Amygdala (tissue), 56 donors: ENCODE results near the gene KIRREL3.

Experiments
- DNase-seq, 56 donors: peaks; one replicate each; lab custom pipeline; 2025; lab: John Stamatoyannopoulos, UW

Gene KIRREL3

DNA sequence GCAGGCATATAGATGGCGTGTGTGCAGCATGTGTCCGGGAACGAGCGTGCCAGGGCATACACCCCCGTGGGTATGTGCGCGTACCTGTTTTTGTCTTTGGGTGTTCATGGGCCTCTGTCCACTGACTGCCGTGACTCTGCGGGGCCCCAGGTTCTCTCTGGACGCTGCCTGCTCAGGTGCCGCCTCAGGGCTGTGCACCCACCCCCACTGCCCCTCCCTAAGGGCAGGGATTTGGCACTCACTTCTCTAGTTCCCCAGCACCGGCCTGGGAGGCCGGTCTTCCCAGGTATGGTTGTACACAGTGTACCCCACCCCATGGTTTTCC lies 533.6 kb downstream of the KIRREL3 start:
- DNase-seq: no peak

DNA sequence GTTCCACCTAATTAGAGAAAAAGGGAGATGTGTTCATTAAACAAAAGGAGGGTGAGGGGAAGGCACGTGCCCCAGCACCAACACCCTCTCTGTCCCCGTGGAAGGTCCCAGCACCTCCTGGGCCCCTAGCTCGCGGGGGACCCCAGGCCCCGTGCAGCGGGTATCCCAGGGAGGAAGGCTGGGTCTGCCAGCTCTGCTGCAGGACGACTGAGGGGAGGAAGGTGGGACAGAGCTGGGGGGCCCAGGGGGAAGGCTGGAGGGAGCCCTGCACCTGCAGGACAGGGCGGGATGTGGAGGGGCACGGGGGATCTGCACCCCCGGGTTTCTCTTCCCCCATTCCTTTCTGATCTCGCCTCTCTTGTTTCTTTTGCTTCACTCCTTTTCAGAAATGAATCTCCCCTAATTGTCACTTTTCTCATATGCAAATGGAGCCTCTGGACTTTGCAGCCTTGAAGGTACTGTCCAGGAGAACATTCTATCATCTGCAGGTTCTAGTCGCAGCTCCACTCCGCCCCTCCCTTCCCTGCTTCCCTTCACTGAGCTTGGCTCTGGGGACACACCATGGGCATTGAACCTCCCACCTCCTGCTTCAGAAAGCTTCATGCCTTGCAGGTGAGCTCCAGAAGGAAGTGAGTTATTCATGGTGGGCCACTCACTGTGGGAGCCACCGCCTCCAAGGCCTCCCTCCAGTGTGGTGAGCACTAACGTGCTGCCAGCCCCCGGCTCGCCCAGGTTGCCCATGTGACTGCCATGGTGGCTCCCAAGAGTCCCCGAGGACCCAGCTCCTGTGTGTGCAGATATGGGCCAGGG lies 534.1 kb downstream of the KIRREL3 start:
- no peak for DNase-seq

DNA sequence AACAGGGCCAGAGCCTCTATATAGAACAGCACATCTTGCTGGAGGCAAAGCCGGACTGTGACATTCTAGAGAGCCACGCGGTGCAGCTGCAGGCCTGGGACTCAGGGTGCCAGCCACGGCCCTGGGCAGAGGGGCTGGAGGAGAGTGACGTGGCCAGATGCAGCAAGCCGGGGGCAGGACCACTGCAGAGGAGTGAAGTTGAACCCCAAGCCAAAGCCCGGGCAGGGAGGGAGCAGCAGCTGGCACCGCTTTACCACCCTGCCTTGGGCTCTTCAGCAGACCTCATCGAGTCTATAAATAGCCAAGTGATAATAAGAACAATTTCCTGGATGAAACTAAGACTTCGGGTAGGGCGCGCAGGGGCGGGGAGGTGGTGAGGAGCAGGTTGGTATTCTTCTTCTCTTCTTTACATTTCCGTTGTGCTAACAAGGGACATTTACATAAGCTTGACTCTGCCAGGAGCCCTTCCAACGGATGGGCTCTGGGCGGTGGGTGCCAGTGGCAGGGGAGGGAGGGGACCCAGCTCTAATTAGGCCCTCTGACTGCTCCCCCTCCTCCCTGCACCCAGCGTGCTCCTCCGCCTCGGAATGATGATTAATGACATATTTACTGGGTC lies 534.9 kb downstream of the KIRREL3 start:
- DNase-seq: peak in 9 of 56 donors; percentile 20 to 61 (median 34)

DNA sequence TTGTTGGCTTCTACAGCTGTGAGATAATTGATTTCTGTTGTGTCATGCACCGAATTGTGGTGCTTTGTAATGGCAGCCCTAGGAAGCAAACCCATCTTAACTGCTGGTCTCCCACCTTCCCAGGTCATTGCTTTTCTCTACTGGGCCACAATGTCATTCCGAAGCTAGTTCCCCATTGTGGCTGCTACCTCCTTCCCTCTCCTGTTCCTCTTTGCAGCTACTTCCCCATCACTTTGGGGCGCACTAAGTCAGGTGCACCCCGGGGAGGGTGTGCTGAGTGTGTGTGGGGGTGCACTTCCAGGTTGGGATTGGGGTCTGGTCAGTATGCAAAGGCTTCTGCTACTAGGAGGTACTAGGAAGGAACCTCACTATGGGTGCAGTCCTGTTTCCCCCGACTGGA lies 535.8 kb downstream of the KIRREL3 start:
- DNase-seq: peak in 1 of 56 donors; percentile 20

DNA sequence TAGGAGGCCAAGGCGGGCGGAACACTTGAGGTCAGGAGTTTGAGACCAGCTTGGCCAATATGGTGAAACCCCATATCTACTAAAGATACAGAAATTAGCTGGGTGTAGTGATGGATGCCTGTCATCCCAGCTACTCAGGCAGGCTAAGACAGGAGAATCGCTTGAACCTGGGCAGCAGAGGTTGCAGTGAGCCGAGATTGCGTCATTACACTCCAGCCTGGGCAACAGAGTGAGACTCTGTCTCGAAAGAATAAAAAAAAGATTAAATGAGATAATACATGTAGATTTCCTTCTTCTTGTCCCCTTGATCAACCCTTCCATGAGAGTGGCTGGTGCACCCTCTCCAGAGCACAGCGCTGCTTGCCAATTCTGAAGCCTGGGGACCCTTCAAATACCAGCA lies 538.1 kb downstream of the KIRREL3 start:
- DNase-seq: no peak

DNA sequence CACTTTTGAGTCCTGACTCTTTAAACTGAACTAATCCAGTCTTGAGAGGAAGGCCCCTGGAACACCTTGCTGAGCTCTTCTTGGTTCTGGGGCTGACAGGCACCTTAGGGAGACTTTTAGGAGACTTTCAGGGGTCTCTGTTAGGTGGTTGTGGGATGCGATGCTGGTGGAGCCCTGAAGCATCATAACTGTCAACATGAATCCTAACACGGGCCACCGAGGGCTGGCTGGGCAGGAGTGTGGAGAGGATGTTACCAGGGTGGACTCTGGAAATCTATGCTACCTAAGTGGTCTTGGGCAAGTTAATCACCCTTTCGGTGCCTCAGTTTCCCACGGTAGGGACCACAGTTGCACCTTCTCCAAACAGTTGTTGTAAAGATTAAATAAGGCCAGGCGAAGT lies 538.6 kb downstream of the KIRREL3 start:
- DNase-seq: no peak

DNA sequence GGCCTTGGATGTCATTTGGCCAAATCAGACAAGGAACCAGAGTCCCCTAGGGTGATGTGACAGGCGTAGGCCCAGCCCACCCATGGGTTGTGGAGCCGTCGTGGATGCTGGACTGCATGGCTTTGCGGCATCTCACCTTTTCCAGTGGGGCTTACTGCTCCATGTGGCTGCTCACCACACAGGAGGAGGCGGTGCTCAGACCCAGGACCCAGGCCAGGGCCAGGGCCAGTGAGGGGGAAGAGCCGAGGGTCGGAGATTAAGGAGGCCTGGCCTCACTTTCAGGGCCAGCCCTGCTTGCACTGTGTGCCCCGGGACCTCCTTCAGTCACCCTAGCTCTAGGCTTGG lies 539.5 kb downstream of the KIRREL3 start:
- DNase-seq: no peak

DNA sequence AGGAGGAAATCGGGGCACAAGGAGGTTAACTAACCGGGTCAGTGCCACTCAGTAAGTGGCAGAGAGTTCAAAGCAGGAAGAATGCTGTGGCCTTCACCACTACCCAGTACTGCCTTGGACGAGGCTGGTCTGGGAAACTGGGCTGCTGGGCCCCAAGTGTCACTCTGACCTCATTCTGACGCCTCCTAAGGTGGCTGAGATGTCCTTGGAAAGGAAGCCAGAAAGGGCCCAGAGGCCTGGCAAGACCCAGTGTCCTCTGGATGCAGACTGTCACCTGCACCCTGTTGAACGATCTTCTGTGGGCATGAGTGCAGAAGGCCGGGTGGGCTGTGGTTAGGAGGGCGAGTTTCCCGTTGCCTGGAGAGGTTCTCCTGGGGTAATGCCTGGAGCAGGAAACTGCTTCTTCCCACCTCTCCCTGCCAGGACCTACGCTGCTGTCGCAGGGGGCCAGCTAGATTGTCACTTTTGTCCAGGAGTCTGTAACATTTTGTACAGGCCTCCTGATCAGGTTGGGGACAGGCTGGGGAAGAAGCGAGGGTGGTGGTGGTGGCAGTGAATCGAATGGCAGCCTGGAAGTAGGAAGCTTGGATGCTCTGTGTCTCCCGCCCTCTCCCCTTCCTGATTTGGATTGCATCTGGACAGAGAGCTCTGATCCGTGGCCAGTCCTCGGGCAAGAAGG lies 540.0 kb downstream of the KIRREL3 start:
- DNase-seq: no peak

DNA sequence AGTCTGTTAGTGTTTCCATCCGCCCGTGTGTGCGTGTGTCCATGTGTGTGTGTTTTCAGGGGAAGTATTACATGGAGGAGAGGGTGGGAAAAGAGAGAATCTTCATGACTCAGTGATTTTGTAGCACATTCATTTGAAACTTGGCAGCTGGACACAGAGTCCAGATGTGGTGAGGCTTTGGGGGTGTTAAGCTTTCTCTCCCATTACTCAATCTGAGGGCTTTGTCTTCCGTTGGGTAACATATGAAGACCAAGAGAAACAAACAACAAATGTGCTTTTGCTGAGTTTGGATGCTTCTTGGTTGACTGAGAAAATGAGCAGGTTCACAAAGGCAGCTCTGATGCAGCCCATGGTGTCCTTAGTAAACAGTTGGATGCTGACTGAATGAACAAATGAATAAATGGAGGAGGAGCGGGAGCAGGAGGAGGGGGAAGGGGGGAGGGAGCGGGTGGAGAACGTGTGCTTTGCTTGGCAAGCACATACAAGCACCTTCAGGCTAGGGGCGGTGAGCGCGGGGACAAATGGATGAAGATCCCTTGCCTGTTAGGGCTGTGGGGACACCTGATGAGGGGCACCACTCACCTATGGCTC lies 540.8 kb downstream of the KIRREL3 start:
- DNase-seq: peak in 19 of 56 donors; percentile 18 to 73 (median 36)

DNA sequence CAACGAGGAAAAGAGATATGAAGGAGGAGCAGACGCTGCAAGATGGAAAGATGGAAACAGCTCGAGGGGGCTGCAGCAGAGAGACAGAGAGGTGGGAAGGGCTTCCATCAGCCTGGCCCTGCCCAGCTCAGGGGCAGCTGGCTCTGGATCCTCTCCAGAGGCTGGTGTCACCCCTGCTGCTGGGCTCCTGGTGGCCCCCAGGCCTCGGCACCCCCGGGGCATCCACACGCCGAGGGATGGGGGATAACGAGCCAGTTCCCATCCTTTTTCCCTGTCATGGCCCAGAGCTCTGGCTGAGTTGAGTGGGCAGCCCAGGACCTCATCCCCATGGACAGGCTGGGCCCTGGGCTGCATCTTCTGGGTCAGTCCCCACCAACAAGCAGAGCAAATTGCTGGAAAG lies 542.8 kb downstream of the KIRREL3 start:
- no peak for DNase-seq

DNA sequence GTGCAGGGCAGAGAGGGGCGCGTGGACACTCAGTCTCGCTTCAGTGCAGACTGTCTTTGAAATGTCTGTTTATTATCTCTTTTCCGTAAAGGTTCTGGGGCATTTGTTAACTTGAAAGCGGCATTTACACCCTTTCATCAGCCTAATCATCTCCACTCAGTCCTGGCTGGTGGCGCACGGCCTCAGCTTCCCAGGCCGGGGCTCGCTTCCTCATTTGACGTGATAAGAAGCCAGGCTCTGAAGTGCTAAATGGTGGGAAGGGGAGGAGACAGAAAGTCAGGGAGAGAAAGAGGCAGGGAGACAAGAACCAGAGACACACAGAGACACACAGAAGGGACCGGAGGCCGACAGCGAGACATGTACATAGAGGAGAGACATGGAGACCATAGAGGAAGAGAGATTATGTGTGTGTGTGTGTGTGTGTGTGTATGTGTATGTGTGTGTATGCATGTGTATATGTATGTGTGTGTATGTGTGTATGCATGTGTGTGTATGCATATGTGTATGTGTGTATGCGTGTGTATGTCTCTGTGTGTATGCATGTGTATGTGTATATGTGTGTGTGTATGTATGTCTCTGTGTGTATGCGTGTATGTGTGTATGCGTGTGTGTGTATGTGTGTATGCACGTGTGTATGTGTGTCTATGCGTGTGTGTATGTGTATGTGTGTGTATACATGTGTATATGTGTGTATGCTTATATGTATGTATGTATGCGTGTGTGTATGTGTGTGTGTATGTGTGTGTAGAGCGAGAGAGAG lies 543.6 kb downstream of the KIRREL3 start:
- peak in 2 of 56 donors; percentile 5 to 15 for DNase-seq

DNA sequence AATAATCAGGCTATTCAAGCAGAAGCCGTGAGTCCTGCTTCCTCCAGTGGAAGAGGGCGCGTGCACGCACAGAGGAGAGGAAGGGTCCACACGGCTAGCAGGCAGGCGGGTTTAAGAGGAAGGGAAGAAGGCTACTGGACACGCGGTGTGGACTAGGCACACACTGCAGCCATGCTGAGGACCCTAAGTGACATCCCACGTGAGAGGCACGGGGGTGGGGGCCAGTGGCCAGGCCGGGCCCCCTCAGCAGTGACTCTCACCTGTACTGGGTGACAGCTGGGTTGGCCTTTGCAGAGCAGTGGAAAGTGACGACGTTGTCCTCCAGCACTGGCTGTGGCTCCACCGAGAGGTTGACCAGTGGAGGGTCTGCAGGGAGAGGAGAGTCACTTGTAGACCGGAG lies 544.5 kb downstream of the KIRREL3 start:
- DNase-seq: no peak

DNA sequence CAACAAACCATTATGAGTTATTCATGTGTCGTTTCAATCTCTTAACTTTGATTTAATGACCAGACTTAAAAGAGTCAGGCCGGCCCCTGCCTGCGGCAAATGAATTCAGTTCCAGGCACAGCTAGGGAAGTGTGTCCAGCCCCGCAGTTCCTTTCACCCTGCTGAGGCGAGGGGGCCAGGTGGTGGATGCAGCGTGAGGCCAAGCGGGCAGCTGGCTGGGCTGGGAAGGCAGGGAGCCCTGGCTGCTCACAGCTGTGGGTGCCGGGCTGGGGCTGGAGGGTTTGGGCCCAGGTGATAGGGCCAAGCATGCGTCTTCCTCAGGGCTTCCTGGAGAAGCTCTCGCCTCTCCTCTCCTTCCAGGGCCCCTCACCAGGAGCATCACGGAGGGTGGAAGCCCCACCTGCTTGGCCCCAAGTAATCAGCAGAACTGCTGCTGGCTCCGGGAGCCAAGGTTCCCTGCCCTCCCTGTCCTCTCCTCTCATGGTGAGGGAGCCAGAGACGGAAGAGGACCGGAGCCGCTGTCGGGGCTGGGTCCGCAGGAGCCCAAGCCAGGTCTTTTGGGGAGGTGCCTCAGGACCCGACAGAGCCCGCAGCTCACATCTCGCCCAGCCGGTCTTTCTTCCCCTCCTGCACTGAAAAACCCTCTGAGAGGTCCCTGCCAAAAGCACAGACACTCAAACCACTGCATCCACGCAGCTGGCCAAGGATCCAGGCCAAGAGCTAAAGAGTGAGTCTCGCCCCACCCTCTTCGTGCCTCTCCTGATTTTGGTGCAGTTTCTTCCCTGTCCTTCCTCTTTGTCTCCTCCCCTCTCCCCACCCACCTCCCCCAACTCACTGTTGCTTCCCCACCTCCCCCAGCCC lies 548.1 kb downstream of the KIRREL3 start:
- peak in 1 of 56 donors; percentile 14 for DNase-seq

DNA sequence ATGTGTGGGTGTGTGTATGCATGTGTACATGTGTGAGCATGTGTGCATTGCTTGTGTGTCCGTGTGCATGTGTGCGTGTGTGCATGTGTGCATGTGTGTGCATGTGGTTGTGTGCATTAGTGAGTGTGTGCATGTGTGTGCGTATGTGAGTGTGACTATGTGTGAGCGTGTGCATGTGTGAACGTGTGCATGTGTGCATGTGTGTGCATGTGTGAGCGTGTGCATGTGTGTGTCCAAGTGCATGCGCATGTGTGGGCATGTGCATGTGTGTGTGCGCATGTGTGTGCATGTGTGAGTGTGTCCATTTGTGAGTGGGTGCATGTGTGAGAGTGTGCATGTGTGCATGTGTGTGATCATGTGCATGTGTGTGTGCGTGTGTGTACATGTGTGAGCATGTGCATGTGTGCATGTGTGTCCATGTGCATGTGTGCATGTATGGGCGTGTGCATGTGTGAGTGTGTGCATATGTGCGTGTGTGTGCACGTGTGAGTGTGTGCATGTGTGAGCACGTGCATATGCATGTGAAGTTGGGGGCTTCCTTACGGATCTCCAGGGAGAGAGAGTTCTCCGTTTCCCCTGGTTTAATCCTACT lies 549.3 kb downstream of the KIRREL3 start:
- DNase-seq: no peak

DNA sequence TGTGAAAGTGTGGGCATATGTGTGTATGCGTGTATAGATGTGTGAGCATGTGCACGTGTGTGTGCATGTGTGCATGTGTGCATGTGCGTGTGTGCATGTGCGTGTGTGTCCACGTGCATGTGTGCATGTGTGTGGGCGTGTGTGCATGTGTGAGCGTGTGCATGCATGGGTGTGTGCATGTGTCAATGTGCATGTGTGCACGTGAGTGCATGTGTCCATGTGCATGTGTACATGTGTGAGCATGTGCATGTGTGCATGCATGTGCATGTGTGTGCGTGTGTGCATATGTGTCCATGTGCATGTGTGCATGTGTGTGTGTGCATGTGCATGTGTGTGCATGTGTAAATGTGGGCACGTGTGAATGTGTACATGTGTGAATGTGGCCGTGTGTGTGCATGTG lies 549.8 kb downstream of the KIRREL3 start:
- DNase-seq: no peak

DNA sequence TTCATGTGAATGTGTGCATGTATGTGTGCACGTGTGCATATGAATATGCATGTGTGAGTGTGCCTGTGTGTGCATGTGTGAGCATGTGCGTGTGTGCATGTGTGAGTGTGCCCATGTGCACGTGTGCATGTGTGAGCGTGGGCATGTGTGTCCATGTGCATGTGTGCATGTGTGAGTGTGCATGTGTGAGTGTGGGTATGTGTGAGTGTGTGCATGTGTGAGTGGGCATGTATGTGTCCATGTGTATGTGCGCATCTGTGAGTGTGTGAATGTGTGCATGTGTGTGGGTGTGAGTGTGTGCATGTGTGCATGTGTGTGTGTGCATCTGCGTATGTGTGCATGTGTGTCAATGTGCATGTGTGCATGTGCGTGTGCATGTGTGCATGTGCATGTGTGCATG lies 550.4 kb downstream of the KIRREL3 start:
- DNase-seq: no peak

DNA sequence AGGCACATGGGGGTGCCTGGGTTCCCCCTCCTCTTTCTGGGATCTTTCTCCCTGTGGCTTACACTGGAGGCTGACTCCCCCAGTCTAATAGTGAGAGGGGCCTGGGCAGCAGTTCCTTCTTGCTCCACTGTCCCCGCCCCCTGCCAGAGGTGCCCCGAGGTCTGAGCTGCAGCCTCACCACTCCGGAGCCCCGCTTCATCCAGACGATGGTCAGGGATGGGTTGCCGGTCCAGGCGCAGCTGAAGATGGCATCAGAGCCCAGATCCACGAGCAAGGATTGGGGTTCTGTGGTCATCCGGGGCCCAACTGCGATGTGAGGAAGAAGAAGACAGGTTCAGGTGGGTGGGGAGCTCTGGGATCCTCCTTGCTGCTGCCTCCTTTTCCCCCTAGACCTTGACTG lies 554.0 kb downstream of the KIRREL3 start:
- DNase-seq: no peak

DNA sequence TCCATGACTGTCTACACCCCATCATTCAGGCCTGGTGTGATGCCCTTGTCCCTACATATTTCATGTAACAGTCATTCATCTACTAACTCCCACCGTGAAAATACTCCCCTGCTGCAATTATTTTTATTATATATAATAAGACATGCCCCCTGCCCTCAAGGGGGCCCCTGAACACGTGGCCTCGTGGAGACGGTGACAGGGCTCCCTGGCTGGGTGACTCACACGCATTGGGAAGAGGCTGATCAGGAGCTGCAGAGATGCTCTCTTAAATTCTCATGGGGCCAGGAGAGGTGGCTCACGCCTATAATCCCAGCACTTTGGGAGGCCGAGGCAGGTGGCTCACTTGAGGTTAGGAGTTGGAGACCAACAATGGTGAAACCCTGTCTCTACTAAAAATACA lies 556.5 kb downstream of the KIRREL3 start:
- DNase-seq: no peak

DNA sequence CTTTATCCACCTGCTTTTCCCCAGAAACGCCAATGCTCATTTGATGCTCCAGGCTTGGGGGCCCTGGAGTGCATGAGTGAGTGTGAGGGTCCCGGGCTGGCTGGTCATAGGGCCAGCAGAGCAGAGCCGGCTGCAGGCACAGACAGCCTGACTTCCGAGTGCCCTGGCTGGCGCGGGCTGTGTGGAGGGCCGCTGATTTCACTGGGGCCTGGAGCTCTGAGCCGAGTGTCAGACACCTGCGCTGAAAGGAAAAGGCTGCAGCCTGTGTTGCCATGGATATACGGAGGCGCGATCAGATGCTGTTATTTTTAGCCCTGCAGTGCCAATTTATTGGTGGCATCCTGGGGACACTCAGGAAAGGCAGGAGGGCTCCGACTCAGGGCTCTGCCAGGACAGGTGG lies 557.5 kb downstream of the KIRREL3 start:
- DNase-seq: peak in 13 of 56 donors; percentile 15 to 43 (median 28)
